Lower leg skin (tissue), 4 donors: ENCODE results near the gene TMEM164. TPM values are rescaled to one million over a fixed set of nuclear protein-coding genes. Genes with fewer than 3 reads are reported as not detected.

Experiments used
- DNase-seq, 2 donors: peaks; one replicate each; pipeline ENCODE4 v3.0.0-alpha.2; 2019; ENCODE audit warnings: low spot score in 2 of 2
- H3K4me3 ChIP-seq: fragments of 200-600 bp; sonication (generic); 2 replicates; pipeline ENCODE4 v1.5.1; 2017; ENCODE audit warnings: mild to moderate bottlenecking, low read depth; ENCODE audit not compliant: poor library complexity, severe bottlenecking
- CTCF ChIP-seq, 3 donors: fragments of 450-650 bp; IDR thresholded peaks; one replicate each; pipeline ENCODE4 v1.5.1; 2016; ENCODE audit warnings: antibody characterized with exemption in 3 of 3, mild to moderate bottlenecking in 3 of 3, moderate library complexity in 2 of 3
- POLR2A ChIP-seq, 2 donors: fragments of 450-650 bp; IDR thresholded peaks; one replicate each; pipeline ENCODE4 v1.6.1; 2016 to 2017; ENCODE audit warnings: antibody characterized with exemption in 2 of 2, mild to moderate bottlenecking in 1 of 2, moderate library complexity in 1 of 2
- WGBS, 2 donors: methylation state at CpG; one replicate each; pipeline ENCODE4 v1.1.5; 2018; 5-methylcytosine and 5-hydroxymethylcytosine counted together
- intact Hi-C: fragments of 100-400 bp; cut with DNase I; formaldehyde crosslinking; loops from one replicate; pipeline ENCODE4 v1.15.0; 2023; ENCODE audit warnings: low total_unique reads
- total RNA-seq, 4 donors: library from RNA; depleted of rRNA; stranded (reverse); fragments of >200 nt; gene quantifications; one replicate each; pipeline ENCODE4 v1.1.0, GENCODE V29; 2016

TMEM164 gene
- total RNA-seq, 4 donors from 2014 or later = 39.4 to 73.2 (median 60.8) TPM

- H3K4me3 ChIP-seq = no peak overlapping the region
- DNase-seq = no peak
- TF ChIP-seq POLR2A (IDR thresholded peaks at IDR 0.05) = no peak
- no peak for TF ChIP-seq CTCF (IDR thresholded peaks at IDR 0.05)
- WGBS, 2 donors = 76 to 85% methylated on average over 1 of the region's 1 CpG
- intact Hi-C loops = no loop called here
Observed at GRCh38 chrX:110135618-110136017, 132.7 kb downstream of the TMEM164 start.

GRCh38 chrX:110136136-110136535 lies 133.2 kb downstream of the TMEM164 start:
- TF ChIP-seq POLR2A (IDR thresholded peaks at IDR 0.05) (no peak), CTCF (IDR thresholded peaks at IDR 0.05) (no peak)
- intact Hi-C loops = no loop called here
- 66 to 84% methylated on average over 4 of the region's 4 CpGs for WGBS, 2 donors
- DNase-seq = no peak
- H3K4me3 ChIP-seq = no peak overlapping the region

- intact Hi-C loops = no loop called here
- TF ChIP-seq CTCF (IDR thresholded peaks at IDR 0.05) (no peak), POLR2A (IDR thresholded peaks at IDR 0.05) (no peak)
- DNase-seq = no peak
- 76 to 77% methylated on average over 3 of the region's 3 CpGs for WGBS, 2 donors
- H3K4me3 ChIP-seq = no peak overlapping the region
Observed at GRCh38 chrX:110138557-110138956, 135.6 kb downstream of the TMEM164 start.

- intact Hi-C loops = no loop called here
- no peak for TF ChIP-seq POLR2A (IDR thresholded peaks at IDR 0.05)
- TF ChIP-seq CTCF (IDR thresholded peaks at IDR 0.05) = no peak
- no peak for DNase-seq
- 57 to 93% methylated on average over 1 of the region's 1 CpG for WGBS, 2 donors
- no peak overlapping the region for H3K4me3 ChIP-seq
Observed at GRCh38 chrX:110139172-110139571, 136.3 kb downstream of the TMEM164 start.

- intact Hi-C loops = no loop called here
- WGBS, 2 donors = 28 to 32% methylated on average over 5 of the region's 5 CpGs
- DNase-seq = no peak
- H3K4me3 ChIP-seq = no peak overlapping the region
- no peak for TF ChIP-seq CTCF (IDR thresholded peaks at IDR 0.05)
- no peak for TF ChIP-seq POLR2A (IDR thresholded peaks at IDR 0.05)
Observed at GRCh38 chrX:110142096-110142495, 139.2 kb downstream of the TMEM164 start.

- intact Hi-C loops = no loop called here
- no peak for DNase-seq
- WGBS, 2 donors = 34 to 40% methylated on average over 6 of the region's 6 CpGs
- no peak overlapping the region for H3K4me3 ChIP-seq
- TF ChIP-seq CTCF (IDR thresholded peaks at IDR 0.05) (no peak), POLR2A (IDR thresholded peaks at IDR 0.05) (no peak)
Observed at GRCh38 chrX:110143454-110144210, 140.7 kb downstream of the TMEM164 start.
